ENCODE data around the gene CD58.

- no peak for TF ChIP-seq CTCF (IDR thresholded peaks at IDR 0.05)
- no peak for TF ChIP-seq RFX5 (IDR thresholded peaks at IDR 0.05; ENCODE audit: low read length)
- no peak for TF ChIP-seq NRF1 (IDR thresholded peaks at IDR 0.05; ENCODE audit: low read depth, low read length)
- no peak for TF ChIP-seq TCF12 (IDR thresholded peaks at IDR 0.05)
- TF ChIP-seq TEAD4 (IDR thresholded peaks at IDR 0.05; ENCODE audit: borderline replicate concordance, insufficient read depth), result no peak
- no peak for TF ChIP-seq NFIC (IDR thresholded peaks at IDR 0.05; ENCODE audit: borderline replicate concordance)
These were observed 100.2 kb downstream of the CD58 start for GRCh38 chr1:116470671-116471070.
